Measurements from ENCODE around the gene EVX2. TPM values are rescaled to one million over a fixed set of nuclear protein-coding genes. Genes with fewer than 3 reads are reported as not detected.

Gene EVX2
- total RNA-seq, 1 donor from 2014 or later, result not detected

DNA sequence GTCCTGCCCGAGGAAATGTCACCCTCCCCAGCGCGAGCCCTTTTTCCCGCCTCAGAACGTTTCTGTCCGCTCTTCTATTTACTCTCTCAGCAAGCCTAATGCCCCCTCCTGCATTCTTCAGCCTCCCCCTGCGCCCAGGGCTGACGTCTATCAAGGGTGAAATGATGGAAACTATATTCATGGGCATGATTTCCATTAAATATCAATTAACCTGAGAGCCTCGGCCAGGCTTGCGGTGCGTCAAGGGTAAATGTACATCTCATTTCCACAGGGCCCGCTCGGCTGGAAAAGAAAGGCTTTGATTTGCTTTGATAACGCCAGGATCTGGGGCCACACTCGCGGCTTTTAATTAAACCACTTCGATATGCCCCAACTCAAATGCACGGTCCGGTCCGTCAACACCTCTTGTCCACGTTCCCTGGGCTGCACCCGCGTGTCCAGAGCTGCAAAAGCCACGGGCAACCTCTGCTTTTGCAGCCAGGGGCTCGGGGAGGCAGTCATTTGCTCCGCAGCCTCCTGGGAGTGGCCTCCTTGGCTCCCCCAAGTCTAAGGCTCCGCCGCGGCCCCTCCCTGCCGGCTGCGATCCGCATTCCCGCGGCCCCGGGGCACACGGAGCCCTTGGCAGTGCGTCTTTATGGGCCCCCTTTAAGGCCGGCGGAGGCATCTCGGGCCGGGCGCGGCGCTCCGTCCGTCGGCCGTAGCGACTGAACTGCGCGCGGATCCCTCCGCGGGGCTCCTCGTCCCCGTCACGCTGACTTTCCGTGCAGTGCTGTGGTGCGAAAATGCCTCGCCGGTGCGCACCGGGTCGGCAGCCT lies 45.4 kb upstream of the EVX2 start, which contains the start of gene HOXD8:
Gene HOXD8 (plus strand): TSS at position 724 of the 815 bp plus-strand sequence. CDS start 662 bp downstream, outside the sequence.
- peaks cover 90% of the 10 kb centered on the region for H4K20me1 ChIP-seq (ENCODE audit: low read depth)
- no peak within 1 kb of the TSS for H3K9ac ChIP-seq
- H3K27ac Mint-ChIP-seq, result no peak within 1 kb of the TSS
- peaks cover 8% of the 10 kb centered on the region for H3K9me3 Mint-ChIP-seq
- peak within 1 kb of the TSS; percentile 69 for H3K4me2 ChIP-seq
- no peaks in the 10 kb centered on the region for H3K36me3 ChIP-seq
- H3K27me3 ChIP-seq, result peaks cover 100% of the 10 kb centered on the region
- H2AFZ ChIP-seq (replicated peaks), result no peak within 1 kb of the TSS
- H3K9me3 ChIP-seq (ENCODE audit: low read depth), result no peaks in the 10 kb centered on the region
- DNase-seq (ENCODE audit: low spot score), result peak; percentile 88
- TF ChIP-seq EZH2phosphoT487 (IDR thresholded peaks at IDR 0.05) (peak; percentile 92), EZH2 (IDR thresholded peaks at IDR 0.05) (peak; percentile 95)
- TF ChIP-seq, protein P1, sequence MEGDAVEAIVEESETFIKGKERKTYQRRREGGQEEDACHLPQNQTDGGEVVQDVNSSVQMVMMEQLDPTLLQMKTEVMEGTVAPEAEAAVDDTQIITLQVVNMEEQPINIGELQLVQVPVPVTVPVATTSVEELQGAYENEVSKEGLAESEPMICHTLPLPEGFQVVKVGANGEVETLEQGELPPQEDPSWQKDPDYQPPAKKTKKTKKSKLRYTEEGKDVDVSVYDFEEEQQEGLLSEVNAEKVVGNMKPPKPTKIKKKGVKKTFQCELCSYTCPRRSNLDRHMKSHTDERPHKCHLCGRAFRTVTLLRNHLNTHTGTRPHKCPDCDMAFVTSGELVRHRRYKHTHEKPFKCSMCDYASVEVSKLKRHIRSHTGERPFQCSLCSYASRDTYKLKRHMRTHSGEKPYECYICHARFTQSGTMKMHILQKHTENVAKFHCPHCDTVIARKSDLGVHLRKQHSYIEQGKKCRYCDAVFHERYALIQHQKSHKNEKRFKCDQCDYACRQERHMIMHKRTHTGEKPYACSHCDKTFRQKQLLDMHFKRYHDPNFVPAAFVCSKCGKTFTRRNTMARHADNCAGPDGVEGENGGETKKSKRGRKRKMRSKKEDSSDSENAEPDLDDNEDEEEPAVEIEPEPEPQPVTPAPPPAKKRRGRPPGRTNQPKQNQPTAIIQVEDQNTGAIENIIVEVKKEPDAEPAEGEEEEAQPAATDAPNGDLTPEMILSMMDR (IDR thresholded peaks at IDR 0.05), result no peak
- H3K79me2 ChIP-seq (ENCODE audit: low read depth), result no peaks in the 10 kb centered on the region
- peak within 1 kb of the TSS; percentile 79 for H3K4me3 Mint-ChIP-seq
- H3K4me1 ChIP-seq, result peaks cover 3% of the 10 kb centered on the region
- peaks cover 12% of the 10 kb centered on the region for H3K4me1 Mint-ChIP-seq
- no peaks in the 10 kb centered on the region for H3K36me3 Mint-ChIP-seq
- H3K27me3 Mint-ChIP-seq (ENCODE audit: insufficient read depth, low read depth), result peaks cover 90% of the 10 kb centered on the region
- no peak within 1 kb of the TSS for H3K27ac ChIP-seq
- H3F3A ChIP-seq (ENCODE audit: low read depth), result peaks cover 3% of the 10 kb centered on the region
- peak within 1 kb of the TSS; percentile 39 for H3K4me3 ChIP-seq

DNA sequence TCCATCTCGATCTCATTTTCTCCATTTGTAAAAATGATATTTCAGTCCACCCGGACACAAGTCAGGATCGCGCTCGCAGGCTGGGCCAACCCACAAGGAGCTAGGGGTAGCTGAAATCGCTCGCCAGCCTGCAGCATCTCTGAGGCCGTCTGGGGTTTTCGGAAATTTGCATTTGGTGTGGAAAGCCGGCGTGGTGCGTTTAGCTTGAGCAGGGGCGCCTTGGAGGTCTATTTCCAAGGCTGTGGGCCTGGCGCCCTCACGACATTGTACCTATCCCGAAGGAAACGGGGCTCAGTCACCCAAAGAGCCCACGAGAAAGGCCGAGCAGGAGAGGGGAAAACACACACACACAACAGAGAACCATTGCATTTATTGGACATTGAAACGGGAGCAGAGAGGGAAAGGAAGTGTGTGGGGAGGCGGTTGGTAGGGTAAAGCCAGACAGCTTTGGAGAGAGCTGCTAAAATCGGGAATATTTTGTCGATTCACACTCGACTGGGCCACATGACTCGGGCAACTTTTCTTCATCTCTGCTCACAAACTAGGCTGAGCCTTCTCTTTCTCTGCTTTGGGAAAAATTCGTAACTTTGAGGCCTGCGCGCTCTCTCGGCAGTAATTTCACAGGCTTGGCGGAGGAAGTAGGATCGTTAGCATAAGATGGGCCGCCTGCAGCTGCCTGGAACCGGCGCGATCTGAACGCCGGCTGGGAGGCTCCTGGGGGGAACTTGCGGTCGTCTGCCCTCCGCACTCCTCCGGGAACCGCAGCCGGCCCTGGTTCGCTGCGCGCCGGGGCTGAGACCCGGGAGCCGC lies 44.6 kb upstream of the EVX2 start:
- H3K36me3 Mint-ChIP-seq, result no peaks in the 10 kb centered on the region
- peak overlapping the region; percentile 79 for H3K4me3 Mint-ChIP-seq
- peaks cover 90% of the 10 kb centered on the region for H4K20me1 ChIP-seq (ENCODE audit: low read depth)
- H3K36me3 ChIP-seq, result no peaks in the 10 kb centered on the region
- no peaks in the 10 kb centered on the region for H3K9me3 ChIP-seq (ENCODE audit: low read depth)
- DNase-seq (ENCODE audit: low spot score), result peak; percentile 68
- H3K27me3 Mint-ChIP-seq (ENCODE audit: insufficient read depth, low read depth), result peaks cover 90% of the 10 kb centered on the region
- H3K4me3 ChIP-seq, result no peak overlapping the region
- H3K4me1 Mint-ChIP-seq, result peaks cover 17% of the 10 kb centered on the region
- peaks cover 3% of the 10 kb centered on the region for H3K4me1 ChIP-seq
- no peak overlapping the region for H3K27ac Mint-ChIP-seq
- H3K9ac ChIP-seq, result no peak overlapping the region
- peaks cover 3% of the 10 kb centered on the region for H3F3A ChIP-seq (ENCODE audit: low read depth)
- H3K79me2 ChIP-seq (ENCODE audit: low read depth), result no peaks in the 10 kb centered on the region
- peaks cover 100% of the 10 kb centered on the region for H3K27me3 ChIP-seq
- peak overlapping the region; percentile 69 for H3K4me2 ChIP-seq
- H3K27ac ChIP-seq, result no peak overlapping the region
- H3K9me3 Mint-ChIP-seq, result peaks cover 11% of the 10 kb centered on the region
- TF ChIP-seq EZH2phosphoT487 (IDR thresholded peaks at IDR 0.05), result peak; percentile 33
- TF ChIP-seq, protein P1 (IDR thresholded peaks at IDR 0.05), result no peak
- TF ChIP-seq EZH2 (IDR thresholded peaks at IDR 0.05), result peak; percentile 9
- no peak overlapping the region for H2AFZ ChIP-seq (replicated peaks)

DNA sequence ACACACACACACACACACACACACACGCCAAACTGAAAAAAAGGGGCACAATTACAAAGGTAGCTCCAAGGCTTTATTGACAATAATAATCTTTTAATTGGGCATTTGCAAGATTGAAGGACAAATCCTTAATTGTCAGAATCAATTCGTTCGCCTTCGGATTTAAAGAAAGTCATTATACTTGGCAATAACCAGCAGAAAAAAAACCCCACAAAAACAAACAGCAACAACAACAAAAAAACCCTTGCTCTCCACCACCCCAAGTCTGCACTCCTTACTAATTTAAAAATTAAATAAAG lies 44.0 kb upstream of the EVX2 start:
- Mint-ChIP-seq H3K27me3 (ENCODE audit: insufficient read depth, low read depth) (peaks cover 85% of the 10 kb centered on the region), H3K9me3 (peaks cover 11% of the 10 kb centered on the region), H3K27ac (no peak overlapping the region), H3K4me3 (no peak overlapping the region), H3K36me3 (no peaks in the 10 kb centered on the region), H3K4me1 (peaks cover 17% of the 10 kb centered on the region)
- peaks cover 100% of the 10 kb centered on the region for H3K27me3 ChIP-seq
- H3K4me1 ChIP-seq, result peaks cover 3% of the 10 kb centered on the region
- H3K4me3 ChIP-seq, result no peak overlapping the region
- no peak overlapping the region for H3K4me2 ChIP-seq
- H2AFZ ChIP-seq (replicated peaks), result no peak overlapping the region
- no peaks in the 10 kb centered on the region for H3K36me3 ChIP-seq
- peaks cover 88% of the 10 kb centered on the region for H4K20me1 ChIP-seq (ENCODE audit: low read depth)
- DNase-seq (ENCODE audit: low spot score), result no peak
- no peaks in the 10 kb centered on the region for H3K9me3 ChIP-seq (ENCODE audit: low read depth)
- no peak overlapping the region for H3K27ac ChIP-seq
- no peak for TF ChIP-seq EZH2phosphoT487 (IDR thresholded peaks at IDR 0.05)
- H3K79me2 ChIP-seq (ENCODE audit: low read depth), result no peaks in the 10 kb centered on the region
- H3F3A ChIP-seq (ENCODE audit: low read depth), result peaks cover 3% of the 10 kb centered on the region
- H3K9ac ChIP-seq, result no peak overlapping the region

Data from neural progenitor cell (in vitro differentiated cells).